ENCODE measurements around the gene OSBPL6. TPM values are rescaled to one million over a fixed set of nuclear protein-coding genes. Genes with fewer than 3 reads are reported as not detected.

Gene OSBPL6
- total and polyA plus RNA-seq, 9 of the 15 experiments (the other 6 are each of a cell fraction or from before 2014, with no cell fraction given), result 3.4 to 12.7 (median 9.3) TPM

DNA sequence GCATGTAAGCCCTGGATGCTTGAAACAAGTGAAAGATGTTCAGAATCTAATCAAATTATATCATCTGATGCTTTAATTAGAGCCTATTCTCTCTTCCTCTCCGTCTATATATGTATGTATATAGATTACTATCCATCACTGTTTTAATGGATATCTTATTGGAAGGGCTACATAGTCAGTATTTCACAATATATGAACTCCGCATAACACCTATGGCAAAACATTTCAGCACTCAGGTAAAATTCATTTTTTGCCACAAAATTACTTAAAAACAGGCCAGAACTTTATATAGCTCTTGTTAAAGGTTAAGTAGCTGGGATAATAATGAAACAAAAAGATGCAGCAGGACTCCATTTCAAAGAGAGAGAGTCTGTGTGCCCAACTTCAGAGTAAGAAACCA is 258.0 kb downstream of the OSBPL6 start:
- no TSS peak for BruUV-seq (replicated peaks)
- ChIA-PET CTCF (ENCODE audit: low intra/inter-chr PET ratio) (no interaction called here), POLR2A (interaction anchor here (1.0 kb wide), 1 partner anchor 22 kb away, joined by 3 read pairs; no protein-coding TSS in a partner anchor)
- Histone ChIP-seq H3K9me3 (replicated peaks; ENCODE audit: control insufficient read depth, insufficient read depth, low read depth, low read length) (no peaks in the 10 kb centered on the region), H3K27ac (ENCODE audit: extremely low read depth, low read depth, low read length) (no peak overlapping the region), H3K4me3 (no peak overlapping the region), H4K20me1 (replicated peaks; ENCODE audit: control insufficient read depth, insufficient read depth, low read length) (0 out of 2 replicates have a peak, but pooled peaks cover 7% of the 10 kb centered on the region), H2AFZ (ENCODE audit: low read depth, low read length) (no peak overlapping the region), H3K9ac (ENCODE audit: insufficient read depth in 1 of 2, low read depth in 2 of 2, low read length in 2 of 2) (no peak overlapping the region), H3K4me2 (ENCODE audit: insufficient read depth, low read length) (no peak overlapping the region), H3K27me3 (ENCODE audit: control insufficient read depth in 2 of 2, insufficient read depth in 2 of 2, low read length in 2 of 2) (no peaks in the 10 kb centered on the region), H3K9me1 (ENCODE audit: control insufficient read depth, insufficient read depth, low read length) (no peaks in the 10 kb centered on the region), H3K4me1 (replicated peaks in 1 of 2; ENCODE audit: control insufficient read depth in 2 of 2, insufficient read depth in 2 of 2, low read length in 2 of 2) (peaks cover 14 to 19% of the 10 kb centered on the region in 2 experiments; a peak in 4 of 5 replicates), H3K79me2 (ENCODE audit: control insufficient read depth, insufficient read depth, low read length) (peaks cover 32% of the 10 kb centered on the region), H3K36me3 (ENCODE audit: control insufficient read depth, insufficient read depth, low read length) (peaks cover 18% of the 10 kb centered on the region)
- intact Hi-C loops (cut with micrococcal nuclease) (no loop called here), in situ Hi-C loops (cut with MboI) (no loop called here)
- 92% methylated on average over 2 of the region's 2 CpGs for WGBS (ENCODE audit: insufficient coverage, low coverage, missing lambda C conversion rate)
- no peak for DNase-seq (ENCODE audit: extremely low read depth in 1 of 4, low spot score in 3 of 4)
- no peak for FAIRE-seq
- ATAC-seq, result no peak
- no peak for TF ChIP-seq CEBPG (CRISPR knock-in tag; IDR thresholded peaks at IDR 0.05)
- peak in 1 of 2 experiments; percentile 45; a peak in 1 of 4 replicates for TF ChIP-seq CEBPG (tag; conservative IDR thresholded peaks at IDR 0.05 in 1 of 2, IDR thresholded peaks at IDR 0.05 in 1 of 2)
- TF ChIP-seq ZNF445 (CRISPR knock-in tag; IDR thresholded peaks at IDR 0.05; ENCODE audit: low read depth), result no peak

Other genes with a start within 250 kb of the OSBPL6 start
- gene PDE11A, start 121.7 kb upstream of the OSBPL6 start, total RNA-seq (2014; rRNA removed), result 5.4 and 5.6 TPM in 2 replicates
- 7.8 and 8.7 TPM in 2 replicates for gene PDE11A, start 121.7 kb upstream of the OSBPL6 start, total RNA-seq (2014; rRNA removed; fragmentation: Illumina TruSeq; extraction: Trizol)
- gene PDE11A, start 121.7 kb upstream of the OSBPL6 start, total RNA-seq (2015; rRNA removed; fragmentation: Illumina TruSeq; extraction: Trizol), result 21.3 and 22.1 TPM in 2 replicates
- 5.7 and 6.0 TPM in 2 replicates for gene PDE11A, start 121.7 kb upstream of the OSBPL6 start, total RNA-seq (2021)
- gene PDE11A, start 121.7 kb upstream of the OSBPL6 start, polyA plus RNA-seq (2011; rRNA removed), result 0.80 and 8.9 TPM in 2 replicates
- 5.1 and 6.2 TPM in 2 replicates for gene PDE11A, start 121.7 kb upstream of the OSBPL6 start, polyA plus RNA-seq (2014; fragmentation: Illumina TruSeq; extraction: Trizol)
- gene PDE11A, start 121.7 kb upstream of the OSBPL6 start, polyA plus RNA-seq (2014; fragmentation: Nextera tagmentation; extraction: Ambion mirVana), result 1 to 10 TPM; 3.2 to 3.9 TPM
- gene PDE11A, start 121.7 kb upstream of the OSBPL6 start, polyA plus RNA-seq (2014; rRNA removed), result 4.5 TPM in 2 replicates
- 14.7 and 15.0 TPM in 2 replicates for gene RBM45, start 82.1 kb upstream of the OSBPL6 start, total RNA-seq (2014; rRNA removed)
- gene RBM45, start 82.1 kb upstream of the OSBPL6 start, total RNA-seq (2014; rRNA removed; fragmentation: Illumina TruSeq; extraction: Trizol), result 20.8 and 24.4 TPM in 2 replicates
- 21.0 and 22.0 TPM in 2 replicates for gene RBM45, start 82.1 kb upstream of the OSBPL6 start, total RNA-seq (2015; rRNA removed; fragmentation: Illumina TruSeq; extraction: Trizol)
- gene RBM45, start 82.1 kb upstream of the OSBPL6 start, total RNA-seq (2021), result 13.1 and 16.8 TPM in 2 replicates
- 13.1 and 17.9 TPM in 2 replicates for gene RBM45, start 82.1 kb upstream of the OSBPL6 start, polyA plus RNA-seq (2011; rRNA removed)
- 12.5 and 15.0 TPM in 2 replicates for gene RBM45, start 82.1 kb upstream of the OSBPL6 start, polyA plus RNA-seq (2014; fragmentation: Illumina TruSeq; extraction: Trizol)
- gene RBM45, start 82.1 kb upstream of the OSBPL6 start, polyA plus RNA-seq (2014; fragmentation: Nextera tagmentation; extraction: Ambion mirVana), result 1 to 10 TPM; 6.7 to 9.9 TPM
- 16.2 and 19.9 TPM in 2 replicates for gene RBM45, start 82.1 kb upstream of the OSBPL6 start, polyA plus RNA-seq (2014; rRNA removed)